SJCRH30 (cell line): Measurements from ENCODE around the gene C16orf46. TPM values are rescaled to one million over a fixed set of nuclear protein-coding genes. Genes with fewer than 3 reads are reported as not detected.

Experiments
- DNase-seq, 2 experiments: peaks; one replicate each; pipeline ENCODE4 v3.0.0-alpha.2; 2015 to 2020
- H3K27ac ChIP-seq: fragments of 250-450 bp; sonication (Bioruptor Pico); 2 replicates; pipeline ENCODE4 v1.5.1; 2020; ENCODE audit warnings: mild to moderate bottlenecking, moderate library complexity
- H3K27me3 ChIP-seq: fragments of 250-450 bp; sonication (Bioruptor Pico); 2 replicates; pipeline ENCODE4 v1.5.1; 2020; ENCODE audit warnings: mild to moderate bottlenecking, moderate library complexity
- H3K36me3 ChIP-seq: fragments of 250-450 bp; sonication (Bioruptor Pico); 2 replicates; pipeline ENCODE4 v1.5.1; 2020; ENCODE audit warnings: mild to moderate bottlenecking, moderate library complexity
- H3K4me1 ChIP-seq: fragments of 250-450 bp; sonication (Bioruptor Pico); 2 replicates; pipeline ENCODE4 v1.5.1; 2020; ENCODE audit warnings: mild to moderate bottlenecking, moderate library complexity
- H3K4me3 ChIP-seq: fragments of 250-450 bp; sonication (Bioruptor Pico); 2 replicates; pipeline ENCODE4 v1.5.1; 2020; ENCODE audit warnings: mild to moderate bottlenecking, moderate library complexity
- H3K9me3 ChIP-seq: fragments of 250-450 bp; sonication (Bioruptor Pico); replicated peaks from 2 replicates; pipeline ENCODE4 v1.5.1; 2020; ENCODE audit warnings: mild to moderate bottlenecking, moderate library complexity
- total RNA-seq: library from RNA; depleted of rRNA; stranded (reverse); fragments of >200 nt; shearing (Covaris generic); gene quantifications from 2 replicates; pipeline ENCODE4 v1.2.3, GENCODE V29; 2014

C16orf46 gene
- total RNA-seq, 1 experiment from 2014 or later: 0.32 TPM

GRCh38 chr16:81095953-81096714 is 19.1 kb upstream of the C16orf46 start, which contains the start of gene GCSH:
GCSH (minus strand) TSS chr16:81096395; CDS start chr16:81096278, 117 bp downstream.
- peak within 1 kb of the TSS; percentile 53 for H3K27ac ChIP-seq
- DNase-seq: peak; percentile 95 to 97
- peak within 1 kb of the TSS; percentile 73 for H3K4me3 ChIP-seq
- H3K9me3 ChIP-seq: no peaks in the 10 kb centered on the region
- no peaks in the 10 kb centered on the region for H3K36me3 ChIP-seq
- no peaks in the 10 kb centered on the region for H3K27me3 ChIP-seq
- H3K4me1 ChIP-seq: peaks cover 4% of the 10 kb centered on the region; the same call in 1 of the 2 replicates

DNA sequence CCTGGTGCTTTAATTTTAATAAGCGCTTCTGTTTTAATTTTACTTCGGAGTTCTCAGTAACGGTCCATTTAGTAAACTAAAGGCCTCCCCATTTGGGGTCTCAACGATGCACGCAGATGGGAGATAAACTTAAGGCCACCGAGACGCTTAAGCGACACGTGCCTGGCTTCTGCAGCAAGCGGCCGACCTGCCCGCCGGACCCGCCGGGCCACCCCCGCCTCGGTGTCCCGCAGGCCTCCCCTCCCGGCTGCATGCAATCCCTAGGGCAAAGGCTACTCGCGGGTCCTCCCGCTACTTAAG is 18.6 kb upstream of the C16orf46 start:
- Histone ChIP-seq H3K36me3 (no peaks in the 10 kb centered on the region), H3K4me1 (peaks cover 4% of the 10 kb centered on the region; the same call in 1 of the 2 replicates), H3K9me3 (no peaks in the 10 kb centered on the region), H3K4me3 (peak overlapping the region; percentile 73), H3K27ac (peak overlapping the region; percentile 53), H3K27me3 (no peaks in the 10 kb centered on the region)
- no peak for DNase-seq

GRCh38 chr16:81094771-81095251 is 17.8 kb upstream of the C16orf46 start:
- Histone ChIP-seq H3K27ac (no peak overlapping the region), H3K4me3 (peak overlapping the region; percentile 73), H3K4me1 (peaks cover 4% of the 10 kb centered on the region; the same call in 1 of the 2 replicates), H3K27me3 (no peaks in the 10 kb centered on the region), H3K9me3 (no peaks in the 10 kb centered on the region), H3K36me3 (no peaks in the 10 kb centered on the region)
- DNase-seq: no peak

- H3K27me3 ChIP-seq: no peaks in the 10 kb centered on the region
- no peak overlapping the region for H3K4me3 ChIP-seq
- no peaks in the 10 kb centered on the region for H3K36me3 ChIP-seq
- no peaks in the 10 kb centered on the region for H3K9me3 ChIP-seq
- H3K27ac ChIP-seq: no peak overlapping the region
- DNase-seq: no peak
- H3K4me1 ChIP-seq: no peaks in the 10 kb centered on the region
These were observed 11.8 kb upstream of the C16orf46 start for GRCh38 chr16:81088836-81089235.

DNA sequence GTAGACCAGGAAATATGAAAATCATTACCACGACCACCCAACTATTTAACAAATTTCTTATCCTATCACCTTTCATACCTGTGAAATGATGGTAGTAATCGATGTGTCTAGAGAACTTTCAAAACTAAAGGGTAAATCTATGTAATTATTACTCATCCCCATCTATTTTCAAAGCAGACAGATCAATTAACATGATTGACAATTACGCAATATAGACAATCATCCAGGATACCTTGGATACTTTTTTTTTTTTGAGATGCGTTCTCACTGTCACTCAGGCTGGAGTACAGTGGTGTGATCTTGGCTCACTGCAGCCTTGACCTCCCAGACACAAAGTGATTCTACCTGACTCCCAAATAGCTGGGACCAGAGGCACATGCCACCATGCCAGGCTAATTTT is 4.0 kb upstream of the C16orf46 start:
- DNase-seq: no peak
- Histone ChIP-seq H3K27ac (no peak overlapping the region), H3K4me1 (no peaks in the 10 kb centered on the region), H3K36me3 (no peaks in the 10 kb centered on the region), H3K4me3 (no peak overlapping the region), H3K27me3 (no peaks in the 10 kb centered on the region), H3K9me3 (no peaks in the 10 kb centered on the region)

DNA sequence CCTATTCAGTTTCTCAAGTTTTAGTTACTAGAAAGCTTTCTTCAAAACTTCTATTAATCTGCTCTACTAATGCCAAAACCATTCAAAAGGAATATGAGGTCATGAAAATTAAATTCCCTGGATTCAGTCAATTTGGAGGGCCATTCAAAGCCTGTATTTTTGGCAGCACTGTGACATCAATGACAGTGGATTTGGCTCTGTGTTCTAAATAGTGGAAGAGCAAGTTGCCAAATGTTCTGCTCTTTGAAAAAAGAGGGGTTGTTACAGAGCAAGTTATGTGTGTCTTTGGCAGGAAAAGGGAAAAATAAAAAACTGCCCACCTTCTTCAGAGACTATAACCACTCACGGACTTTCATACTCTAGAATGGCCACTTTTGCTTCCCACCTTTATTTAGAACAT is 3.2 kb upstream of the C16orf46 start:
- Histone ChIP-seq H3K4me3 (no peak overlapping the region), H3K4me1 (no peaks in the 10 kb centered on the region), H3K27ac (no peak overlapping the region), H3K36me3 (no peaks in the 10 kb centered on the region), H3K9me3 (no peaks in the 10 kb centered on the region), H3K27me3 (no peaks in the 10 kb centered on the region)
- no peak for DNase-seq

DNA sequence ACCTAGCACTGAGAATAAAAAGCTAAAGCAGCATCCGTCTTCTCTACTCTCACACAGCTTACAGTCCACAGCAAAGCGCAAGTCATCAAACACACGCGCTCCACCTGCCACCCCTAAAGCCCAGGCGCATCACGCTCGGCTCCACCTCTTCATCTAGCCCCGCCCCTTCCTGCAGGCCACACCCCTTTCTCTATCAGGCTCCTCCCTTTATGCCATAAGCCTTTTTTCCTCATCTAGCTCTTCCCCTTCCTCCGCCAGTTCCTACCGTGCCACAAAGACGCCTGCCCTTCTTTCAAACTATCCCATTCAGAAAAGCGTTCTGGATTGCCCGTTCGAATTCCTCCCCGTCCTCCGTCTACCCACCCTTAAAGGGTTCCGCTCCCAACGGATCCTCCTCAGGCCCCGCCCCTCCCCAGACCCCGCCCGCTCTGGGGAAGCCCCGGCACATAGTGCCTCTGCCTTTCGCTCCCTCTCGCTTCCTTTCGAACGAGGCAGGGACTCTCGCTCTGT is 417 bp downstream of the C16orf46 start:
- Histone ChIP-seq H3K36me3 (no peaks in the 10 kb centered on the region), H3K27me3 (no peaks in the 10 kb centered on the region), H3K4me1 (no peaks in the 10 kb centered on the region), H3K9me3 (no peaks in the 10 kb centered on the region), H3K27ac (peak overlapping the region; percentile 86; the same call in 1 of the 2 replicates), H3K4me3 (peak overlapping the region; percentile 71)
- DNase-seq: peak; percentile 82 to 86

- Histone ChIP-seq H3K4me1 (no peaks in the 10 kb centered on the region), H3K27ac (no peak overlapping the region), H3K36me3 (no peaks in the 10 kb centered on the region), H3K9me3 (no peaks in the 10 kb centered on the region), H3K27me3 (no peaks in the 10 kb centered on the region), H3K4me3 (no peak overlapping the region)
- DNase-seq: no peak
These were observed 3.3 kb downstream of the C16orf46 start for GRCh38 chr16:81073560-81074330.

- Histone ChIP-seq H3K36me3 (no peaks in the 10 kb centered on the region), H3K4me3 (no peak overlapping the region), H3K27me3 (no peaks in the 10 kb centered on the region), H3K9me3 (no peaks in the 10 kb centered on the region), H3K4me1 (no peaks in the 10 kb centered on the region), H3K27ac (no peak overlapping the region)
- DNase-seq: no peak
These were observed 5.2 kb downstream of the C16orf46 start for GRCh38 chr16:81071805-81072204.

- H3K27me3 ChIP-seq: no peaks in the 10 kb centered on the region
- no peak overlapping the region for H3K4me3 ChIP-seq
- H3K4me1 ChIP-seq: no peaks in the 10 kb centered on the region
- DNase-seq: no peak
- H3K36me3 ChIP-seq: no peaks in the 10 kb centered on the region
- no peak overlapping the region for H3K27ac ChIP-seq
- H3K9me3 ChIP-seq: no peaks in the 10 kb centered on the region
These were observed 6.1 kb downstream of the C16orf46 start for GRCh38 chr16:81070979-81071378.

DNA sequence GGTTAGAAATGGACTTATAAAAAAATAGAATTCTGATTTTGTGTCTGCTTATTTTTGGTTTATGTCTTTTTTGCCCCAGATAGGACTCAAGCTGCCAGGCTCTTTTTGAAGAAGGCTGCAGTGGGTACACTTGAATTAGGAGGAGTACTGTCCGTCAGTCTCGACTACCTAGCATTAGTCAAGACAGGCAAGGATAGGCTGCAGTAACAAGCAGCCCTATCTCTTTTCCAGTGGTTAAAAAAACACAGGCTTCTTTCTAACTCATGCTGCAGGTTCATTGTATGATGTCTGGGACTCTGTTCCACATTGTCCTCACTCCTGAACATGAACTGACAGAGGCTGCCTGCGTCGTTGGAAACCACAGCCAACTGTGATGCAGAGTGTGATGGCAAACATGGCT is 8.0 kb downstream of the C16orf46 start:
- Histone ChIP-seq H3K27me3 (no peaks in the 10 kb centered on the region), H3K4me1 (no peaks in the 10 kb centered on the region), H3K9me3 (no peaks in the 10 kb centered on the region), H3K36me3 (no peaks in the 10 kb centered on the region), H3K27ac (no peak overlapping the region), H3K4me3 (no peak overlapping the region)
- DNase-seq: no peak

DNA sequence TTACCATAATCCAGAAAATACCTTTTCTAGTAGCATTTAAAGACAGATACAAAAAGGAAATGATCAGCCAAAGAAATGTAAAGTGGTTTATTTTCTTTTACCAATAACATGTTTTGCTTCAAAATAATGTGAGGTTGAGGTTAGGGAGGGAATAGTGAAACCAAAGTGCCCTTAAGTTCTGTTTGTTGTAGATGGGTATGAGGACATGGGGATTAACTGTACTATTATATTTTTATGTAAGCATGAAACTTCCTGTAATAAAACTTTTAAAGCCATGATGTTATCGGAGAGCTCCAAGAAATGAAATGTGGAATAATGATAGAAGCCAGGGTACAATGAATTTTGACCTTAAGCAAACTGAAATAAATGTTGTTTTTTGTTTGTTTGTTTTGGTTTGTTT is 9.9 kb downstream of the C16orf46 start:
- no peak overlapping the region for H3K4me3 ChIP-seq
- H3K36me3 ChIP-seq: no peaks in the 10 kb centered on the region
- no peak overlapping the region for H3K27ac ChIP-seq
- H3K27me3 ChIP-seq: no peaks in the 10 kb centered on the region
- no peaks in the 10 kb centered on the region for H3K9me3 ChIP-seq
- DNase-seq: no peak
- no peaks in the 10 kb centered on the region for H3K4me1 ChIP-seq

- Histone ChIP-seq H3K9me3 (no peaks in the 10 kb centered on the region), H3K36me3 (no peaks in the 10 kb centered on the region), H3K27ac (no peak overlapping the region), H3K4me3 (no peak overlapping the region), H3K27me3 (no peaks in the 10 kb centered on the region), H3K4me1 (no peaks in the 10 kb centered on the region)
- DNase-seq: no peak
These were observed 10.4 kb downstream of the C16orf46 start for GRCh38 chr16:81066681-81067080.

DNA sequence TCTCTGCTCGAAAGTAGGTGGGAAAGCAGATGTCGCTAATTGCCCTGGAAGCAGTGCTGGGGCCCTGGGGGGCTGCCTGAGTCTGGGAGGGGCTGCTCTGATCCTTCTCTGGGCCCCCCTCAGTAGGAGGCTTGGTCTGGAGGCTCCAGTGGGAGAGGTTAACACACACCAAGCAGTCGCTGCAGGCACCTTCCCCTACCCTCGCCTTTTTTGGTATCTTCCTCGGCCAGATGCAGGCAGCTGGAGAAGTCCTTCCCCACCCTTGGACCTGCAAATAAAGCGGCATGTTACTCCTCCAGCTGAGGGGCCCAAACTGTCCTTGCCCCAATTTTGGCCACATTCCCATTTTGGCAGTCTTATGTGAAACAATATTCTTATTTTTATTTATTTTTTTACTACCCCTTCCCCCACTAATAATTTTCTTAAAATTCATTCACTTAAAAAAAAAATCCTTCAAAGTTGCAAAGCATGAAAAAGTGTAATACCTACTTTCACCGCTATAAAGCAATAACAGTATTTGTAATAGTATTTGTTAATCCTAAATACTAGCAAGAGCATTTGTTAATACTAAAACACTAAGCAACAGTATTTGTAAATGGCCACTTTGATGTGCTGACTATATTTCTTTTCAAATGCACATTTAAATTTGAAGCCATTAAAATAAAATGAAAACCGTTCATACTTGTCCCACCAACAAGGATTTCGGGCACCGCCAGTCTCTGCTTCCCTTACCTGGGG is 15.0 kb downstream of the C16orf46 start:
- H3K36me3 ChIP-seq: no peaks in the 10 kb centered on the region
- no peak overlapping the region for H3K4me3 ChIP-seq
- H3K27me3 ChIP-seq: no peaks in the 10 kb centered on the region
- H3K27ac ChIP-seq: no peak overlapping the region
- no peak for DNase-seq
- H3K9me3 ChIP-seq: no peaks in the 10 kb centered on the region
- H3K4me1 ChIP-seq: no peaks in the 10 kb centered on the region

GRCh38 chr16:81061307-81061640 is 15.8 kb downstream of the C16orf46 start:
- Histone ChIP-seq H3K36me3 (no peaks in the 10 kb centered on the region), H3K4me1 (no peaks in the 10 kb centered on the region), H3K4me3 (no peak overlapping the region), H3K27me3 (no peaks in the 10 kb centered on the region), H3K9me3 (no peaks in the 10 kb centered on the region), H3K27ac (no peak overlapping the region)
- DNase-seq: no peak
